Activated T-helper 1 cell treated with anti-CD3 and anti-CD28 coated beads, Interleukin-2, amount 50 U/mL, for 16 hours (primary cell): ENCODE results near the gene ZFX.
"Not testable (repeated sequence)": the region's sequence is repeated elsewhere in the genome, so short reads cannot be mapped to it uniquely, and the experiment has no call there.

ENCODE experiments used
- DNase-seq, 2 donors: peaks; one replicate each; pipeline ENCODE4 v3.0.0-alpha.2; 2020; ENCODE audit warnings: low read depth in 1 of 2, low spot score in 1 of 2

ZFX gene

DNA sequence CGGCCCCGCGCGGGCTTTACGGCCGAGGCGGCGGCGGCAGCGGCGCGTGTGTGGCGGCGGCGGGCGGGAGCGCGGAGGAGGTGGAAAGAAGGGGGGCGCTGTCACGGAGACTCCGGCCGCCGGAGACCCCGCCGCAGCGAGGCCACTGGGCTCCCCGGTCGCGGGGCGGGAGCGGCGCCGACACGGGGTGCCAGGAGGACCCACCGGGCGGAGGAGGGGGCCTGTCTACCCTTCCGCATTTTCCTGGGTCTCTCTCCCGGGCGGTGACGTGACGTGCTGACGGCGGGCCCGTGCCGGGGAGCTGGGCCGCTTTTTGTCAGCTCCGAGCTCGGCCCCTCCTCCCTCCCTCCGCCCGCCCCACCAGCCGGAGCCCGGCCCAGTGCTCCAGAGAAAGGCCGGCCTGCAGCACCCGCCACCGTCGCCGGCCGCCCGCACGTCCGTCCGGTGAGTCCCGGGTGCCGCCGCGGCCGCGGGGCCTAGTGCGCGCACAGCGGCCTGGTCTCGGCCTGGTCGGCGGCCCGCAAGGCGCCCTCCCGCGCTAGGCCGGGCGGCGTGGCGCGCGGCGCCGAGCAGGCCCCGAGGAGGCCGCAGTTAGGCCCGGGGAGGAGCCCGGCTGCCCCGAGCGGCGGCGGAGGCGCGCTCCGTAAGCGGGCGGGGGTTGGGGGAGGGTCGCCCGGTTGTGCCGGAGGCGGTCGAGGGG, at the start of gene ZFX:
Gene ZFX (plus strand): TSS at position 379 of the 700 bp plus-strand sequence. CDS start 23,014 bp downstream, outside the sequence.
- peak; percentile 25 to 58 for DNase-seq

DNA sequence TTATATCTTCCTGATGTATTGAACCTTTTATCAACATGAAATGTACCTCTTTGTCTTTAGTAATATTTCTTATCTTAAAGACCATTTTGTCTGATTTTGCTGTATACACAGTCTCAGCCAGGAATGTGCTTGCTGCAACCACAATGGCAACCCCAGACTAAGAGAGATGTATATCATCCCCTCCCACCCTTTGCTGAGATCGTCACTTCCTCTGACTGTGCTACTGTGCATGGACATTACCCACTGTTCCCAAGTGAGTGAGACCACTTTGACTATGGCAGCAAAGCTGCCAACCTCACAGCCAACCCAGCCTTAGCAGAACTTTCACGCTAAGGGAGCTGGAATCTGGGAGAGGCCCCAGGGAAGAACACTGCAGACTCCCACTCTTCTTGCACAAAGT, 48.8 kb upstream of the ZFX start:
- no peak for DNase-seq

DNA sequence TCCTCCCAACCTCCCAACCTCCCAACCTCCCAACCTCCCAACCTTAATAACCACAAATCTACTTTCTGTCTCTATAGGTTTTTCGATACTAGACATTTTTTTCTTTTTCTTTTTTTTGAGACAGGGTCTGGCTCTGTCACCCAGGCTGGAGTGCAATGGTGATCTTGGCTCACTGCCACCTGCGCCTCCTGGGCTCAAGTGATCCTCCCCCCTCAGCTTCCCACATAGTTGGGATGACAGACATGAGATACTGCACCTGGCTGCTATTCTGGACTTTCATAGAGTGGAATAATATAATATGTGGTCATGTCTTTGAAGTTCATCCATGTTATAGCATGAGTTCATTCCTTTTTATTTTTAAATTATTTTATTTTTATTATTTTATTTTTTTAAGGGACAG, 39.5 kb upstream of the ZFX start:
- no peak for DNase-seq

DNA sequence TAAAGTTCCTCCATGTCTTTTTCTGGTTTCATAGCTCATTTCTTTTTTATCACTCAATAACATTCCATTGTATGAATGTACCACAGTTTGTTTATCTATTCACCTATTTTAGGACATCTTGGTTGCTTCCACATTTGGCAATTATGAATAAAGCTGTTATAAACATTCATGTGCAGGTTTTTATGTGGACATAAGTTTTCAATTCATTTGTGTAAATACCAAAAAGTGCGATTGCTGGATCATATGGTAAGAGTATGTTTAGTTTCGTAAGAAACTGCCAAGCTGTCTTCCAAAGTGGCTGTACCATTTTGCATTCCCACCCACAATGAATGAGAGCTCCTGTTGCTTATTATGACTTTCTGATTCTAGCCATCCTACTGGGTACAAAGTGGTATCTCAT, 36.3 kb upstream of the ZFX start:
- DNase-seq: no peak

DNA sequence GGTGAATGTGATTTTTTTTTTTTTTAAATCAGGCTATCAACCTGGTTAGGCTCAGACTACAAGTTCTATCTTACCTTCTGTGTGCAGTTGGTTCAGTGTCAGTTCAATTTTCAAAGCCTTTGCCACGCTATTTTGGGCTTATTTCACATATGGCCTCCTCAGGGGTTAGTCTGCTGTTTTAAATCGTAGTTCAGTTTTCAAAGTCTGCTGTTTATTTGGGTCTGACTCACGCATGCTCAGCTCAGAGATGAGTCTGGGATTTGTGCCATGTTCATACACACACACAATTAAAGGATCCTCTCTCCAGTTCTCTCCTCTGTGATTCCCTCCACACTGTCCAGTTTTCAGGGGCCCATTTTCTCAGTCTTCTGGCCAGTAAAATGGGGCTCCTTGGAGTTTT, 32.3 kb upstream of the ZFX start:
- DNase-seq: no peak

GRCh38 chrX:24124244-24124799, 25.2 kb upstream of the ZFX start:
- DNase-seq: no peak

- no peak for DNase-seq
Measured at GRCh38 chrX:24125028-24125612, 24.4 kb upstream of the ZFX start.

DNA sequence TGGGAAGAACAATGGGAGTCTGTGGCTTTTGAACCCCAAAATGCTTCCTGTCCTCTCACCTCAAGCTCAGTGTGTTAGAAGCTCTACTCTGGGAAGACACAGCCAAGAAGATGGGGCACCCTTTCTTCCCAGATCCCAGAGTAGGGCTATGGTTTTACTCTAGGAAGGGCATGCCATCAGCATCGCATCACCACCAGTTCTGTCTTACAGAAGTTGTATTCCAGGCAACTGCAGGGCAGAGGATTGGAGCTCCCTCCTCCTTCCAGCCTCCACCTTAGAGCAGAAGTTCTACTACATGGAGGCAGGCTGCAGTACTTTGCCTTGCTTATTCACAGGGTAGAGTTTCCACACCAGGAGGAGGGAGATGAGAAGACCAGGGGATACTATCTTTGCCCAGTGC, 18.1 kb upstream of the ZFX start:
- DNase-seq: no peak

GRCh38 chrX:24133312-24133711, 16.2 kb upstream of the ZFX start:
- DNase-seq: no peak

- DNase-seq: not testable (repeated sequence)
Measured at GRCh38 chrX:24135768-24136167, 13.8 kb upstream of the ZFX start.

GRCh38 chrX:24137192-24137591, 12.3 kb upstream of the ZFX start:
- DNase-seq: no peak

- DNase-seq: not testable (repeated sequence)
Measured at GRCh38 chrX:24143982-24144381, 5.5 kb upstream of the ZFX start.

DNA sequence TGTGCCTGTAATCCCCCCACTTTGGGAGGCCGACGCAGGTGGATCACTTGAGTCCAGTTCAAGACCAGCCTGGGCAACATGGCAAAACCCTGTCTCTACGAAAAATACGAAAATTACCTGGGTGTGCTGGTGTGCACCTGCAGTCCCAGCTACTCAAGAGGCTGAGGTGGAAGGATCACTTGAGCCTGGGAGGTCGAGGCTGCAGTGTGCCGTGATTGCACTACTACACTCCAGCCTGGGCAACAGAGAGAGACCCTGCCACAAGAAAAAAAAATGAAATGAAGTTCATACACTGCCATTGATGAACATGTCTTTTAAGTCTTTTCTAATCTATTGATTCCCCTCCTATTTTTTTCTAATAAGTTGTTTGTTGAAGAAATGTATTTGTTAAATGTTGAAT, 5.0 kb upstream of the ZFX start:
- no peak for DNase-seq

GRCh38 chrX:24145303-24146186, 4.0 kb upstream of the ZFX start:
- no peak for DNase-seq

GRCh38 chrX:24146283-24146949, 3.1 kb upstream of the ZFX start:
- DNase-seq: no peak

- no peak for DNase-seq
Measured at GRCh38 chrX:24147165-24147564, 2.4 kb upstream of the ZFX start.

DNA sequence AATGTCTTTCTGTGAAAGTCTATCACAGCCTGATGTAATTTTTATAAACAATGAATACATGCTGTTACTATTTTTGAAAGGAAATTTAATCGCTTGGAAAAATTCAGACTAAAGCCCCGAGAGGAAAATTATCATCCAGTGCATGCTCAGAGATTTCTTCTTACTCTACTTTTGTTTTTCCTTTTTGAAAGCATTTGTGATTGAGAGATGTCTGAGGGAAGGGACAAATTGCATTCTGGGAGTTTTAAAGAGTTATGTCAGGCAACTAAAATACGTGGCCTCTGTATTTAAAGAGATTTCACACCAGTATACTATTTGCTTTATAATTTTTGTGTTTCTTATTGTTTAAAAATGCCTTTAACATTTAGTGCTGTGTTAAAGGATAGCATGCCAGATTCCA, 1.4 kb upstream of the ZFX start:
- DNase-seq: no peak

- DNase-seq: no peak
Measured at GRCh38 chrX:24148535-24149350, 786 bp upstream of the ZFX start.

DNA sequence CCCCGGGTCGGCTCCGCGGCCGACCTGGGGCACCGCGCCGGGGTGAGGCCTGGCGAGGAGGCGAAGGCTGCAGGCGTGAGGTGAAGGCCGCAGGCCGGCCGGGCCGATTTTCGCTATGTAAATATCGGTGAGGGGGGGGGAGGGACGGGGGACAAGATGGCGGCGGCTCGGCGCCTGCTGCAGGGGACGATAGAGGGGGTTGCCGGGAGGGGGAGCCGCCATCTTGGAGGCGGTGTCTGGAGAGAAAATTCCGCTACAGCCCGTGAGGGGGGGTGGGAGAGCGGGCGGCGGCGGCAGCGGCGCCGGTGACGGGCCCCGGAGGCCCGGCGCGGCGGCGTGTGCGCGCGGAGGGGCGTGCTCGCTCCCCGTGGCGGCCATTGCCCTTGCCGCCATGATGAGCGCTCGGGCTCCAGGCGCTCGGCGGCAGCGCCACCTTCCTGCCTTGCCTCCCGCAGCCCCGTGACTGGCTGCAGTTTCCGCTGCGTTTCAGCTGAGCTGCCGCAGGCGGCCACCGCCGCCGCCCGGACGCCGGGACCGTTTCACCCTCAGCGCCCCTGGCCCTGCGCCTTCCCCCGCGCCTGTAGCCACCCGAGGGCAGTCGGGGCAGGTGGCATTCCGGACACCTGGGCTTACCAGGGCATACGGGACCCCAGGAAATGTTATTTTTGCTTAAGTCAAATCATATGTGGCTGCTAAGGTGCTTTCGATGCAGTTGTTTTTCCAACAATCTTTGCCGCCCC, 692 bp downstream of the ZFX start:
- DNase-seq: peak; percentile 51 to 88

- no peak for DNase-seq
Measured at GRCh38 chrX:24150898-24151297, 1.4 kb downstream of the ZFX start.
